Loucy (cell line): ENCODE data around the gene EVI5.

Experiments used
- CTCF ChIP-seq: fragments of 200-600 bp; sonication (generic); conservative IDR thresholded peaks from 2 replicates; pipeline ENCODE4 v1.5.1; 2014; ENCODE audit warnings: mild to moderate bottlenecking, antibody characterized with exemption, low read length
- EZH2phosphoT487 ChIP-seq: fragments of 200-600 bp; IDR thresholded peaks from 2 replicates; pipeline ENCODE4 v1.6.1; 2018; ENCODE audit warnings: antibody characterized with exemption, mild to moderate bottlenecking, moderate library complexity, borderline replicate concordance

GRCh38 chr1:92690212-92690906 lies 94.5 kb downstream of the EVI5 start:
- no peak for TF ChIP-seq CTCF
- no peak for TF ChIP-seq EZH2phosphoT487
